ENCODE results near the gene PIM1.
"Not testable (repeated sequence)": the region's sequence is repeated elsewhere in the genome, so short reads cannot be mapped to it uniquely, and the experiment has no call there.

Gene PIM1

DNA sequence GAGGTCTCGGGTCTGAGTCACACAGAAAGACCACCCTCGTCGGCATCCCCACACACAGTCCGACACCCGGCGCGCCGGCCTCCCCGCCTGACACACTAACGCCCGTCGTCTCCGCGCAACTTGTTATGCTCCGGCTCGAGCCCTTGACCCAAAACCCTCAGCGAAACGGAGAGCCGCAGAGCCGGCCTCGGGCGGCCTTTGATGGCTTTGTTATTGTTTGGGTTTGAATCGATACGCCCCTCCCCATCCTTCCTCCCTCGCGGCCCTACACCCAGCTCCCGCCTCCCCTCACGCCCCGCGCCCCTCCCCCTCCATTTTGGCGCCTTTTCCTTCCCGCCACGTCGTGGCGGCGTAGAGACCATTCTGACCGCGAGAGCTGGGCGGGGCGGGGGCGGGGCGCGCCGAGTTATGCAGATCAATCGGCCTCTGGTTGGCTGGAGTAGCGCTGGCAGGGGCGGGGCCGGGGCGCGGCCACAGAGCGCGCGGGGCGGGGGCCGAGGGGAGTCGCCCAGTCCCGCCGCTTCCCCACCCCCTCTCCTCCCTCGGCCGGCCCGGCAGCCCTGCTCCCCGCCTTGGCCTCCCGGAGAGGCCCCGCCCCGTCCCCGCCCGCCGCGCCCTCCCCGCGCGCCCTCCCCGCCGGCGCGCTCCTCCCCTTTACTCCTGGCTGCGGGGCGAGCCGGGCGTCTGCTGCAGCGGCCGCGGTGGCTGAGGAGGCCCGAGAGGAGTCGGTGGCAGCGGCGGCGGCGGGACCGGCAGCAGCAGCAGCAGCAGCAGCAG is at the start of gene PIM1:
PIM1 (plus strand) TSS at position 657 of the 777 bp plus-strand sequence. CDS start 424 bp downstream, outside the sequence.
- DNase-seq (ENCODE audit: low read depth in 2 of 2) = peak; percentile 100

DNA sequence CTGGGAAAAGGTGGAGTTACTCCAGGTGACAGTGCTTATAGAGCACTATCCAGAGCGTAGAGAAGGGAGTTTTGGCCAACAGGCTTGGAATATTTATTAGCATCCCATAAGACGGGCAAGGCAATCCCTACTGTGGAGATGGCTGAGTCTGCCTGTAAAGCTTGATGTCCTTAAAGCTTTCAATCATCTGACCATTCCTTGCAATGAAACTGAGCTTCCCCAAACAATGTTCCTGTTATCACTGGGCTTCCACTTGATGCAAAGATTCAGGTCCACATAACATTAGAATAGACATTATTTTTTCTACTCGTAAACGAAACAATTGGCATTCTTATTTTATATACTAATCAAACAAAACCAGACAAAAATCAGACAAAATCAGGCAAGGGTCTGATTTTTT is 48.4 kb upstream of the PIM1 start:
- DNase-seq (ENCODE audit: low read depth in 2 of 2) = no peak

DNA sequence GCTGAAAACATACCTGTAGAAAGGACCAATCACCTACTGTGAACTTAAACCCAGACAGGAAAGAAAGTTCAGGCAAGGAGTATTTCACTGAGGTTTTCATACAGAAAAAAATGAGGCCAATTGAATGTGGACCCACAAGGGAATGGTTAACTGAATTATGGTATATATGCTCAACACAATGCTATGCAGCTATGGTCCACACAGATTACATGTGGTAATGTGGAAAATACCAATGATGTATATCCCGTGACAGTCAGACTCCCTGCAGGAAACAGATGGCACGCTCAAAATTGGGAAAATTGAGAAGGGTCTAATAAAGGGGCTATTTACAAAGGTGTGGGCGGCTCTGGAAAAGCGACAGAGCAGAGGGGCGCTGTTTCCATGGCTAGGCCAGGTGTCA is 47.1 kb upstream of the PIM1 start:
- no peak for DNase-seq (ENCODE audit: low read depth in 2 of 2)

DNA sequence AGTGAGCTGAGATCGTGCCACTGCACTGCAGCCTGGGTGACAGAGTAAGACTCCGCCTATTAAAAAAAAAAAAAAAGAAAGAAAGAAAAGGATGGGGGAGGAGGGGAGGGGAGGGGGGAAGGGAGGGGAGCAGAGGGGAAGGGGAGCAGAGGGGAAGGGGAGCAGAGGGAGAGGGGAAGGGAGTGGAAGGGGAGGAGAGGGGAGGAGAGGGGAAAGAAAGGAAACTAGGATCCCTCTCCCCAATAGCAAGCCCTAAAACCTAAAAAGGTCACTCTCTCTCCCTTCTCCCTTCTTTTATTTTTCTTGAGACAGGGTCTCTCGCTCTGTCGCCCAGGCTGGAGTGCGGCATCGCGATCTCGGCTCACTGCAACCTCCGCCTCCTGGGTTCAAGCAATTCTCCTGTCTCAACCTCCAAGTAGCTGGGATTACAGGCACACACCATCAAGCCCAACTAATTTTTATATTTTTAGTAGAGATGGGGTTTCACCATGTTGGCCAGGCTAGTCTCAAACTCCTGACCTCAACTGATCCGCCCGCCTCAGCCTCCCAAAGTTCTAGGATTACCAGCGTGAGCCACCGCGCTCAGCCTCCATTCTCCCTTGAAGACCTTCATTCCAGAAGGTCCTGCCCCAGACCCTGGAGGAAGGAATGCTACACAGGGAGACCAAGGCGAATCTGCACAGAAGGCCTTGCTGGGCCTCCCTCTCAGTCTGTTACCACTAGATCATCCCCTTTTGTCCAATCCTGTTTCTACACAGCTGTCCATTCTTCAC is 45.8 kb upstream of the PIM1 start:
- DNase-seq (ENCODE audit: low read depth in 2 of 2) = no peak

DNA sequence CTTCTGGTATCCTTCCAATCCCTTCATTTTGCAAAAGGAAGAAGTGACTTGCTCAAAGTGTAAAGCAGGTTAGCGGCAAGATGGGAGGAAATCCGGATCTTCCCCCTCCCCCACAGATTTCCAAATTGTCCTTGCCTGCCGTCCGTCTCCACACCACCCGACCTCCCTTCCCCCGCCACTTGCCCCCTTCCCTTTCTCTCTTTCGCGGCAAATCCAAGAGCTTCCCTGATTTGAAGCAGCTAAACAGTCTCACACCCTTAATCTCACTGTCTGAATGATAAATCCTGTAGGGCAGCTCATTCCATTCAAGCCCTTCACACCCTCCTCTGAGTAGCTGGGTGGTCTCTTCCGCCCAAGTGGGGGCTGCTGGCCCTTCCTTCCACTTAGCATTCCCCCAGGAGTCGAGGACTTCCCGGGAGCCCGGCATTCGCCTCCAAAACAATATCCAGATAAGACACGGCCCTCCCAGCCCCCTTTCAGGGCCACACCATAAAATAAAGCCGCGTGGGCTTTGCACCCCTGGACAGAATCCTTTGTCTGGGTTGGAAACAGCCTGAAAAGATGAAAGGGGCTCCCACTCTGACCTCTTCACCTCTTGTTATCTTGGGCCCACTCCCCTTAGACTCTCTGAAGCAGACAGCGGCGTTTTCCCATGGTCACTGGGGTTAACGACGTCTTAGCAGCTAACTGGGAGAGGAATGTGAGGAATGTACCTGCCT is 44.0 kb upstream of the PIM1 start:
- no peak for DNase-seq (ENCODE audit: low read depth in 2 of 2)

DNA sequence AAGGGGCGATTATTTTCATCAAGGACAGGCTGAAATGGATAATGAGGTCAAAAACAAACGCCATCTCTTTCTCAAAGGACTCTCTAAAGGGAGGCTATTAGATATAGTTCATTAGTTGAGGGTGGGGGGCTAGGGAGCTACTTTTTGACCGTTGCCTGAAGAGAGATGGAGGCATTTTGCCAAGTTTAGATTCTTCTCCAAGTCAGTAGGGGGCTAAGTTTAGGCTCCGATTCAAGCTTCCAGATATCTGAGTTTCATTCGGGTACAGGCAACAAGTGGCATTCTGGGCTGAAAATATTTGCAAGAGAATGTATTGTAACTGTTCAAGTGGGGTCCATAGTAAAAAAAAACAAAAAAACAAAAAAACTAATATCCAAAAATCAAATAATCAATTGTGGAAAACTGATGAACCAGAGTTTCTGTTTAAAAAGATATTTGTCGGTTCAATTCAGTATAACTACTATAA is 43.4 kb upstream of the PIM1 start:
- no peak for DNase-seq (ENCODE audit: low read depth in 2 of 2)

DNA sequence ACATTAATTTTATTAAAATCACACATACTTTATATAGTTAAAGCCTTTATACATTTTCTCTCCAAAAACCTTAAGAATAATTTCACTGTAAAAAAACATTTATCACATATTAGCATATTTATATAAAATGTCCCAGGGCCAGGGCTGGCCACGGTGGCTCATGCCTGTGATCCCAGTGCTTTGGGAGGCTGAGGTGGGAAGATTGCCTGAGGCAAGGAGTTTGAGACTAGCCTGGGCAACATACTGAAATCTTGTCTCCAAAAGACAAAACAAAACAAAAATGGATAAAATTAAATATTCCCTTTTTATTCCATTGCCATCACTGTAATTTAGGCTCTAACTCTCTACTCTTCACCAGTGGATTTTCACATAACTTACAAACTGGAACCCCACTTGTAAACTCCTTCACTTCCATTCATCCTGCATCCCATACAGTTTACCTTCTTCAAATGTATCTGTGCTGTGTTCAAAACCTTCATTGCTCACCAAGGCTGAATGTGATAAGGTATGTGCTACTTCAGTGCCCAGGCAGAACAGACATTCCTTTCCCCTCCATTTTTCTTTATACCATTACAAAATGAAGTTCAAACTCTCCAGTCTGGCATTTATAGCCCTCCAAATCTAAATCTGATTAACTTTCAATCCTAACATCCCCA is 42.9 kb upstream of the PIM1 start:
- DNase-seq (ENCODE audit: low read depth in 2 of 2) = no peak

DNA sequence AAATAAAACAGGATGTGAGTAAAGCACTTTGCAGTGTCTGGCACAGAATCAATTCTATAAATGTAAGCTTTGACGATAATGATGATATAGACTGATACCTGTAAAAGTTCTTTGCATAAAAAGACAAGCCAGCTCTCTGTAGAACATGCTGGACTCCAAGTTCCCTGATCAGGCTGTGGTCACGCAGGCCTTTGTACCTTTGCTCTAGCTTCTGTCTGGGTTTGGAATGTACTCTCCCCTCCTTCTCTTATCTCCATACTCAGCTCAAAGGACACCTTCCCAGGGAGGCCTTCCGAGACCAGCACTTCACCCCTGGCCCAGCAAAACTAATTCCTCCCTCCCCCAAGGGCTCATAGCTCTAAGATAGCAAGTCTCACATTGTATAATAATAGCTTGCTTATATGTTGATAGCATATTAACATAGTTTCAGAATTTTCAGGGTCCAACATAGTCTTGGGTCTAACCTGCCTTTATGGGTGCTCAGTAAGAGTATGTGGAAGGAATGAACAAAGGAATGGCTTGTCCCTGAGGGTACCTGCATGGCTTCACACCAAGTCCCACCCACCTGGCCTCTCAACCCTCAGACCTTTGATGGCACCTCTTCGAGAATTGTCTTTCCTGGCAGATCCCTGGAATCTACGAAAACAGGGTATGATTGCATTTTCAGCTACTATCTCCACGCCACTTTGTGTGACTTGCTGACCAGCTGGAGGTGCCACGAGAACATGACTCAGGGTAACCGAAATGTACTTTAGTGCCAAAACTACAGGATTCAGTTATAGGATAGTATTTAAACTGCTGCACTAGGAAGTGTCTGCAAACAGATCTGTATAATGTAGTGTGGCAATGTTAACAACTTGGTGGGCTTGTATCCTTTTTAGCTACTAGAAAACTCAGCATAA is 41.7 kb upstream of the PIM1 start:
- no peak for DNase-seq (ENCODE audit: low read depth in 2 of 2)

DNA sequence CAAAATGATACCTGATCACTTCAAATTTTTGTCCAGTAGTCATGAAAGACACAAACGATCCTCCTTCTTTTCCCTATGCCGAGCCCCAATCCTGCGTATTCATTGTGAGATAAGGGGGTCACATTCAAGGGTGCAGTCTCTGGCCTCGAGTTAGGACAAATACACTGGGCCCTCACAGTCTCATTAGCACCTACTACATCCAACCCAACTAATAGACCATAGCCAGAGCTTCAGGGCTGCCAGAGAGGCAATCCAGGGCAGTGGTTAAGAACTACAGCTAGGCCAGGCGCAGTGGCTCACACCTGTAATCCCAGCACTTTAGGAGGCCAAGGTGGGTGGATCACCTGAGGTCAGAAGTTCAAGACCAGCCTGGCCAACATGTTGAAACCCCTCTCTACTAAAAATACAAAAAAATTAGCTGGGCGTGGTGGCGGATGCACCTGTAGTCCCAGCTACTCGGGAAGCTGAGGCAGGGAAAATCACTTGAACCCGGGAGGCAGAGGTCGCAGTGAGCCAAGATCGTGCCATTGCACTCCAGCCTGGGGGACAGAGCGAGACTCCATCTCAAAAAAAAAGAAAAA is 41.0 kb upstream of the PIM1 start:
- DNase-seq (ENCODE audit: low read depth in 2 of 2) = not testable (repeated sequence)

DNA sequence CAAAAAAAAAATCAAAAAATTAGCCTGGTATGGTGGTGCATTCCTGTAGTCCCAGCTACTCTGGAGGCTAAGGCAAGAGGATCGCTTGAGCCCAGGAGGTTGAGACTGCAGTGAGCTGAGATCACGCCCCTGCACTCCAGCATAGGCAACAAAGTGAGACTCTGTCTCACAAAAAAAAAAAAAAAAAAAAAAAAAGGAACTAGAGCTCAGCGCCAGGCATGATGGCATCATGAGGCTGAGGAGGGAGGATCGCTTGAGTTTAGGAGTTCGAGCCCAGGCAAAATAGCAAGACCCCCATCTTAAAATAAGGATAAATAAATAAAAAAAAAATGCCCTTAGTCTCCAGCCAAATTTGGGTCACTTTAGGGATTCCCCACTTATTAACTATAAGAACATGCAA is 40.4 kb upstream of the PIM1 start:
- DNase-seq (ENCODE audit: low read depth in 2 of 2) = no peak

DNA sequence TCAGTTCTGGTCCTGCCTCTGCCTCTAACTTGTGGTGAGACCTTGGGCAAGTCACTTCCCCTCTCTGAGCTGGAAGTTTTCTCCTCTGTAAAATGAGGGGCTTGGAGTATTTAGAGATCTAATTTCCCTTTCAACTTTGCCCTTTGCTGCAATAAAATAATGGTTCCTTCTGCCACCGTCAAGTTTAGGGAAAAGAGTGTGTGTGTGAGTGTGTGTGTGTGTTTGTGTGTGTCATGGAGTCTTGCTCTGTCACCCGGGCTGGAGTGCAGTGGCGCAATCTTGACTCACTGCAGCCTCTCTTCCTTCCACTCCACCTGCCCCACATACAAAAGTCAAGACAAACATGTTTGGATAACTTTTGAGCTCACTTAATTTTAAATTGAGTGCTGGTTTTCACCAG is 39.2 kb upstream of the PIM1 start:
- DNase-seq (ENCODE audit: low read depth in 2 of 2) = no peak

DNA sequence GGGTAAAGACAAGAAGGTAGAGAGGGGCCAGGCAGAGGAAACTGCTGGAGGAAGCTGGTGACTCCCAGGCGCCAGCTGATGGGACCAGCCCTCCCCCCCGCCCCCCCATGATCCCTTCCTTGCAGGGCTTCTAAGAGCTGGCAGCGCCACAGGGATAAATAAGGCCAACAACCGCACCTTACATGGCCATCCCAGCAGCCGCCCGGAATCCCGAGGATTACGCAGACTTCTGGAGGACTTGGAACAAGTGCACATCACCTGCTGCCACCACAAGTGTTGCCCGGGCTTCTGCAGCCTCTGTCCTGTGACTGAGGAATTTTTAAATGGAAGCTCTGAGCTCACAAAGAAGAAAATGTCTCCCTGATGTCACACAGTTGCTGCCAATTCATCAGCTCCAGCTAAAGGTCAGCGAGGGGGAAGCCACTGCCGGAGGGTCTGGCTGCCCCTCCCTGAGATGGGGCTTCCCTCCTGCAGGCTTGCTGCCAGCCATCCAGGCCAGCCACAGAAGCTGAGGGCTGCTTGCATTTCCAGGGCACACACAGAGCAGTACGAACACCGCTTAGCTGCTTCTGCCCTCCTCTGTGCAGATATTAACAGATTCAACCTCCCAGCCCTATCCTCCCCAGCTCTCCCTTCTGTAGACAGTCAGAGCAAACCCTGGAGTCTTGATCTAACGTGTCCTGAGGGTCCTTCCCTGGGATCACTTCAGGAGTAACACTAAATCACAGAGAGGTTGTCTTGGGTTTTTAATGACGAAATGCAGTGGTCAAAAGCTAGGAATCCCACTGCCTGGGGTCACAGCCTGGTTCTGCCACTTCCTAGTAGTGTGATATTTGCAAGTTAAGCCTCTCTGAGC is 38.6 kb upstream of the PIM1 start:
- DNase-seq (ENCODE audit: low read depth in 2 of 2) = no peak

DNA sequence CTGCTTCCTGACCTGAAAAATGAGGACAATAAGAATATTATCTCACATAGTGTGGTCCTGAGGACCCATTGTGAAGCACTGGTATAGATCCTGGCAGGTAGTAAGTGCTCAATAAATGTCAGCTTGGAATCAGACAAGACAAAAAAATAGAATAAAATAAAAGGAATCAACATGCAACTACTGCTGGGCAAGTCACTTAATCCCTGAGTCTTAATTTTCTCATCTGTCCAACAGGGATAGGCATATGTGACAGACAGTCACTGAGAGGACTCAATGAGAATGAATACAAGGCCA is 38.0 kb upstream of the PIM1 start:
- DNase-seq (ENCODE audit: low read depth in 2 of 2) = no peak

DNA sequence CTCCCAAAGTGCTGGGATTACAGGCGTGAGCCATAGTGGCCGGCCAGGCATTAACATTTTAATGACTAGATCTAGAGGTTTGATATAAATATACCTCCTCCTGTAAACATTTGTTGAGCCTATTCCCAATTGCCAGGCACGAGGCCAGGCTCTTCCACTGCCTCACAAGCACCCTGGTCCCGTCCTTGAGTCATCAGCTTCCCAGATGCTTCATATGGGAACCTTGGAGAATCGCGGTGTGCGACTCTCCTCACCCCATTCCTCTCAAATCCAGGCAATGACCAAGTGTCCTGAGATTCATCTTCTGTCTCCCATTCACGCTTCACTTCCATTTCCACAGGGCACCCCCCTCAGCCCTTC is 35.9 kb upstream of the PIM1 start:
- no peak for DNase-seq (ENCODE audit: low read depth in 2 of 2)

DNA sequence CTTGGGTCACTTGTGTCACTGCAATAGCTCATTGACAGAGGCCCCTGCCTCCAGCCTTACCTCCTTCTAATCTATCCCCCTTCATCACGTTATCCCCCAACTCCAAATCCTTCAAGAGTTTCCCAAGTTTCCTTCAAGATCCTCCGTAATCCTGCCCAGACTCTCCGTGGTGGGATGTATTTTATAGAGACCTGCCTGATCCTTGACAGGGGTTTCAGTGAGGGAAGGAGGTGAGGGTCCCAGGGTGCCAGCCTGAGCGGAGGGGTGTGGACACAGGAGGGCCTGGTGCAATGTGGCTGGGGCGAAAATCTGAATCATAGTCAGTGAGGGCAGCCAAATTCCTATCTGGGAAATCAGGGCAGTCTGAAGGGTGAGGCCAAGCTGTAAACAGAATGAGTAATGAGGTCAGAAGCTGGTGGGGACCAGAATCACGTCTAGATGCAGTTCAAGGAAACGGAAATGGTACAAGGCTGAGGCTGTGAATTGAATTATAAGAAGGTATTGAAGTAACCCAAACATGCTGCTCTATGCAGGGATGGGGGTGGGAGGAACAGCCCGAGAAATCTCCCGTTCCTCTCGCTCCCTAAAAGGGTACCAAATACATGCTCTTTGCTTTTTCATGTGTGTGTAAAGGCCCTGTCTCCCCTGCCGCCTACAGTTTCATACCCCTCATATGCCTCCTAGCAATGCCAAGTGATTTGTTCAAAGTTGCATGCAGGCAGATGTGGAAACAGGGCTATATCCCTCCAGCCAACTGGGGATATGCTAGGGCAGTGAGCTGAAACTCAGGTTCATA is 35.4 kb upstream of the PIM1 start:
- no peak for DNase-seq (ENCODE audit: low read depth in 2 of 2)

DNA sequence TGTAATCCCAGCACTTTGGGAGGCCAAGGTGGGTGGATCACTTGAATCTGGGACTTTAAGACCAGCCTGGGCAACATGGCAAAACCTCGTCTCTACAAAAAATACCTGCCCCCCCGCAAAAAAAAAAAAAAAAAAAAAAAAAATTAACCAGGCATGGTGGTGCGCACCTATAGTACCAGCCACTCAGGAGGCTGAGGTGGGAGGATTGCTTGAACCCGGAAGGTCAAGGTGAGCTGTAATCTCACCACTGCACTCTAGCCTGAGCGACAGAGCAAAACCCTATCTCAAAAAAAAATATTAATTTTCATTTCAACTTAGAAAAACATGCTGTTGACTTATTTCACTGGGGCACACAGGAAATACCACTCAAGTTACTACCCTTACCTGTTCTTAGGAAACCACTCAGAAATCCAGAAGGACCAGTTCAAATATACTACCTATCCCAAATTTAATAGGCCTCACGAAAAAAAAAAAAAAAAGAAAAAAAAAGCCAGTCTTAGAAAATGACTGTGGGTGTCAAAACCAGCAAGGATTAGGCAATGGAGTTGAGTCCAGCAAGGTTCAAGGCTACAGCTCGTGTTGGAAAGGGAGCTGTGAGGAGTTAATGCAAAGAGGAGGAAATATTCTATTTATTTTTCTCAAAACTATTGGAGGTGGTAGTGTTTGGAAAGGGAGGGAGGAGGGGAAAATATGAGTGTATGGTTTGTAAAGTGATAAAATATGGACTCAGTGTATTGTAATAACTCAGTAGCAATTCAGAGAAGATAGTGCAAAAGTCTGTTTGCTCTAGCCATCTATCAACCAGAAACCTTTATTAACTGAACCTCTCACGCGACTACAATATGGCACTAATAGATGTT is 33.9 kb upstream of the PIM1 start:
- DNase-seq (ENCODE audit: low read depth in 2 of 2) = no peak

DNA sequence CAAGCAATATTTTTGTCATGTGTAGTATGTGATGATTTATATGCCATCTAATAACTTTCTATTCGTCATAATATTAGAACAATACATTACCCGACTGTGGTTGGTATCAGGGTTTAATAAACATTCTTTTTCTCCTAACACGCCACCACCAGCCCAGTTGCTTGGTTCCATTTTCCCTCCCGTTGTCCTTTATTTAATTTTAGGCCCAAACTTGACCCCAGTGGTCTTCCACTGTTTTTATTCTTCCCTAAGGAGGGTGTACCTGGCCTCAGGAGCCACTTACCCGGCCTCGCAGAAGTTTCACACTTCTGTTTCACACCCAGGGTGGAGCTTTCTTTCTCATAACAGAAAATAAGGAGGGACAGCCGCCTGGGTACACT is 33.1 kb upstream of the PIM1 start:
- no peak for DNase-seq (ENCODE audit: low read depth in 2 of 2)
